Loucy (cell line): ENCODE measurements around the gene HERC3.

Experiments used
- EZH2phosphoT487 ChIP-seq: fragments of 200-600 bp; IDR thresholded peaks from 2 replicates; pipeline ENCODE4 v1.6.1; 2018; ENCODE audit warnings: antibody characterized with exemption, mild to moderate bottlenecking, moderate library complexity, borderline replicate concordance
- TF ChIP-seq, protein P1 (sequence below): fragments of 200-600 bp; sonication (generic); conservative IDR thresholded peaks from 2 replicates; pipeline ENCODE4 v1.5.1; 2014; ENCODE audit warnings: mild to moderate bottlenecking, antibody characterized with exemption, low read length

DNA sequence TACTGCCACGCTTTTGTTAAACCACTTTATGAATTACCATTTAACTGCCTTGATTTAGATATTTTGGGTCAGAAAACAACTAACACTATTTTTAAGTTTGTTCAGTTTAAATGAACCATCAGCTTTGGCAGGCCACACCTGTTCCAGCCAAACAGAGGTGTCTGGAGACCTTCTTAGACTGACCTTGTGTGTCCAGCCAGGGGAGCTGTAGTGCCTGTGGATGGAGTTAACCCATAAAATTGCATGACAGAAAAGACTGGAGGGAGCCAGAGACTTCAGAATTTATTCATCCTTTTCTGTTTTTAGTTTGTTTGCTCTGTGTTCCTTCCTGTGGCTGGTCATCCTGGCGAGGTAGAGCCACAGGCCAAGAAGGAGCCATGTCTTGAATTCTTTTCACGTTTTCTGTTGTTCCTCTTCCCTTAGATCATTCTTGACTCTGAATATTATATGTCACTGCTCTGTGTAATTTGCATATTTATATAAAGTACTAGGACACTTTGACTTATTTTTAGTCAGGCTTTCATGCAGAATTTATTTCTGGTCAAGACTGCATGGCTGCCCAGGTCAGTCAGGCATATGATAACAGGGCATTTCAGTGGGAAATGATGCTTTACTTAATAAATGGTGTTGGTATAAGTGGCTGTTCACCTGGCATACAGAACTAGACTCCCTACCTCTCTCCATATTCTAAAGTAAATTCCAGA, 26.7 kb downstream of the HERC3 start:
- TF ChIP-seq, protein P1, sequence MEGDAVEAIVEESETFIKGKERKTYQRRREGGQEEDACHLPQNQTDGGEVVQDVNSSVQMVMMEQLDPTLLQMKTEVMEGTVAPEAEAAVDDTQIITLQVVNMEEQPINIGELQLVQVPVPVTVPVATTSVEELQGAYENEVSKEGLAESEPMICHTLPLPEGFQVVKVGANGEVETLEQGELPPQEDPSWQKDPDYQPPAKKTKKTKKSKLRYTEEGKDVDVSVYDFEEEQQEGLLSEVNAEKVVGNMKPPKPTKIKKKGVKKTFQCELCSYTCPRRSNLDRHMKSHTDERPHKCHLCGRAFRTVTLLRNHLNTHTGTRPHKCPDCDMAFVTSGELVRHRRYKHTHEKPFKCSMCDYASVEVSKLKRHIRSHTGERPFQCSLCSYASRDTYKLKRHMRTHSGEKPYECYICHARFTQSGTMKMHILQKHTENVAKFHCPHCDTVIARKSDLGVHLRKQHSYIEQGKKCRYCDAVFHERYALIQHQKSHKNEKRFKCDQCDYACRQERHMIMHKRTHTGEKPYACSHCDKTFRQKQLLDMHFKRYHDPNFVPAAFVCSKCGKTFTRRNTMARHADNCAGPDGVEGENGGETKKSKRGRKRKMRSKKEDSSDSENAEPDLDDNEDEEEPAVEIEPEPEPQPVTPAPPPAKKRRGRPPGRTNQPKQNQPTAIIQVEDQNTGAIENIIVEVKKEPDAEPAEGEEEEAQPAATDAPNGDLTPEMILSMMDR, result no peak
- TF ChIP-seq EZH2phosphoT487, result no peak
